NCI-H2196 (cell line): Measurements from ENCODE around the gene NEK7.
A peak's percentile ranks its signal among the peaks of the same experiment; 100 is the strongest.

ENCODE experiments used
- DNase-seq: peaks from one replicate; lab custom pipeline; 2025; ENCODE audit not compliant: unreplicated experiment; lab: John Stamatoyannopoulos, UW

NEK7 gene

GRCh38 chr1:198141668-198142351 lies 15.0 kb upstream of the NEK7 start:
- no peak for DNase-seq

DNA sequence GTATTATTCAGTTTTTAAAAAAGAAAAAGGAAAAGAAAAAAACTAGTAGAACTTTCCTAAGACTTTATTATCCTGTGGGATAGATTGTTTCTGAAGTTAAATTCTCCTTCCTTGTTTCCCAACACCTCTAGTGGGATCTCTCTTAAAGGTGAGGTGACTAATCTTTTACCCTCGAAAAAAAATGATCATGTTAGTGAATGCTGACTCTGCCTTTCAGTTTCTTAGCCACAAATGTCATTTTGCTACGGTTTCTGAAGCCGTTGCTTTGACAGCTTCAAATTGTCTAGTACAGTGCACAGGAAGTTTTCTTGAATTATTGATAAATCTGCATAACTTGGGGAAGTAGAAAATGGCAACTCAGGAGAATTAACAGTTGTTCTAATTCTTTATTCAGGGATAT lies 13.0 kb upstream of the NEK7 start:
- DNase-seq = no peak

GRCh38 chr1:198147216-198147615 lies 9.6 kb upstream of the NEK7 start:
- no peak for DNase-seq

DNA sequence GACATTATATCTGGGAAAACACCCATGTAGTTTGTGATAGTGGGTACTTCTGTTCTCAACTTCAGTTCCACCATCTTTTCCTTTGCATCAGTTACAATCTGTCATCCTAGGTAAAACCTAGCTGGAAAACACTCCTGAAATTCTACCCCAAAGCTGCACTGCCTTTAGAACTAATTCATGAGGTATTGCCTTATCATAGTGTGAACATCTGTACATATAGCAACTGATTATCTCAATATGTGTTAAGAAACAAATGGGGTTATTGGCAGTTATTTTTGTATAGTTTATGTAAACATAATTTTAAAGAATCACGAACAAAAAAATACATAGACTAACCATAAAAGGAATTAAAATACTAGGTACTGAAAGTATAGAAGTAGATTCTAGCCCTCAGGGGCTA lies 6.4 kb upstream of the NEK7 start:
- DNase-seq = no peak

DNA sequence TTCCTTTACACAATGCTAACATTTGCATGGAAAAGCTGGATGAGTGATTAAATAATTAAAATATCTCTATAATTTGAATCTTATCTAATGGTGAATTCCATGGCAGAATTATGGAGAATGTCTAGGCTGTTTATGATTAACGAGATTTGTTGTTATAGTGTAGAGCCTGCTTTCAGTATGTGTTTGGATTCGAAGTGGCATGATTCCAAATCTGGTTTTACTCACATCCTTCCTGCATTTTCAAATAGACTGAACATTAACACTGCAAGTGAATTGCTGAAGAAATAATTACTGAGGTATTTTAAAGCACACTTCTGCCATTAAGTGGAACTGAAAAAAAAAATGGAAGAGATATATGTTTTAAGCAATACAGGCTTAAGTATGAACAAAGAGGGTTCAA lies 5.1 kb upstream of the NEK7 start:
- no peak for DNase-seq

DNA sequence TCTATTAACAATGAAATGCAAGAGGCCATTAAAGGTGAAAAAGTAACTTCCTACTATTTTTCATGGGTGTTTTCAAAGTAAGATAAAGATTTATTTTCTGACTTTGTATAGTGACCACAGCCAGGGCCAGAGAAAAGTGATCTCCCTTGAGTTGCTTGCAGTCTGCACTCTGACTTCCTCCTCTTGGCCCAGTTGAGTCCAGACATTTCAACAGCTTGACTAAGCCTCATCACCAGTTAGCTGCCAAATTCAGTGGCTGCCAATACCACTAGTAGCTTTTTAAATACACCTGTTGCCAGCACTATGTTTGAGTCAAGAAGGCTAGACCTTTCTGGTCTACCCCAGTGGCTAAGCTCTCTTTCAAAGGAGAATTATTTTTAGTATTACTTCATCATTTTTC lies 3.7 kb upstream of the NEK7 start:
- peak; percentile 48 for DNase-seq

- DNase-seq = no peak
Measured at GRCh38 chr1:198153804-198154203, 3.0 kb upstream of the NEK7 start.

- DNase-seq = no peak
Measured at GRCh38 chr1:198155253-198155652, 1.5 kb upstream of the NEK7 start.

- peak; percentile 35 for DNase-seq
Measured at GRCh38 chr1:198156111-198156744, 570 bp upstream of the NEK7 start.

DNA sequence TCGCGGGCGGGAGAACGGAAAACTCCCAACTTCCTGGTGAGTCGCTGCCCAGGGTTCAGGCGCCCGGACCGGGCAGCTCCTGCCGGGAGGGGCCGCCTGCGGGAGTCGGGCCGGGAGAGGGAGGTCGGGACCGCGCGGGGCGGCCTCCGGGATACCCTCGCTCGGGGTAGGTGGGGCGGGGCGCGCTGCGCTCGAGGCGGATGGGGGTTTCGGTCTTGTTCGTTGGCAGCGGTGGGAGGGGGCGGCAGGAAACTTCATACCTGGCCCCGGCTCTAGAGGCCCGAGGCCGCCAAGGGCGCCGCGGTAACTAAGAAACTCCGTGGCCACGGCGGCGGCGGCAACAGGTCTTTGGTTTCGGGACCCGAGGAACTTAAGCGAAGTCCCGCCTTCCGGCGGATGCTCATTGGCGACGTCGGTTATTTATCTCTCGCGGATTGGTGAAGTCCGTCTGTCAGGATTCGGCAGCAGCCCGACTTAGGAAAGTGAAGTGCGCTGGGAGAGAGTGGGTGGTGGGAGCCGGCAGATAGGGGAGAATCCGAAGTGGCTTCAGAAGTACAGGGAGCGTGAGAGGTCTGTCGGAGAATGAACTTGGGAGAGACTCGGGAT lies 546 bp downstream of the NEK7 start:
- DNase-seq = peak; percentile 88

DNA sequence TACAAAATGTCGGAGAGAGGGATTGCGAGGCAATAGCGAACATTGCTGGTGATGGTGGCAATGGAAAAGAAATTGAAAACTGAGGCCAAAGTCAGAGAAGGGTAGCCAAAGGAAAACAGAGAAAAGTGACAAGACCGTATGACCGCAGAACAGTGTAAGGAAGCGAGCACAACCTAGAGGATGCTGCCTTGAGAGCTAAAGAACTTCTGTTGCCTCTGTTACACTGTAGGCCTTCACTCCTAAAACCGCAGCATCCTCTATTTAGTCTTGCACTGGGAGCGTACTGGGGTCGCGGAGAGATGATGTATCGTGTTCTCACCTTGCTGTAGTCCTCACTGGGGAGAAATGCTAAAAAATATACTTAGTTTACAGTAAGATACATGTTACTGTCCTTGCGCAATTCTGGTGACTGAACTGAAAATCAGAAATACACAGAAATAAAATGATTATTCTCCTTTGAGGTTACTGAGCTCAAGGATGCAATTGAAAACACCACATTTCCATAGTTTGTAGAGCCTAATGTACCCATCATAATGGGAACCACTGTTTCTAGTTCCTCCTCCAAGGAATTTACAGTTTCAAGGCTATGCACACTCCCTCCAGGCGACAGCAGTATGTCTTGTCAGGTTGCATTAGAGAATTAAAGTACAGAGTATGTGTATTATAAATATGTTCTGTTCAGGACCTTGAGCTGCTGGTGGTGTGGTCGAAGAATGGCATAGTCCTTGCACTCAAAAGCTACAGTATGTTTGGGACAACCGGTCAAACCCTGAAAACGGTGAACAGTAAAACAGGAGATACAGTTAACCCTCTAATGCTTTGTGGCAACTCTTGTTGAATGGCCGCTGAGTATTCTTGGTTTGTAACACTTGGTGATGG lies 1.3 kb downstream of the NEK7 start:
- no peak for DNase-seq

GRCh38 chr1:198158735-198159589 lies 2.2 kb downstream of the NEK7 start:
- peak; percentile 88 for DNase-seq

DNA sequence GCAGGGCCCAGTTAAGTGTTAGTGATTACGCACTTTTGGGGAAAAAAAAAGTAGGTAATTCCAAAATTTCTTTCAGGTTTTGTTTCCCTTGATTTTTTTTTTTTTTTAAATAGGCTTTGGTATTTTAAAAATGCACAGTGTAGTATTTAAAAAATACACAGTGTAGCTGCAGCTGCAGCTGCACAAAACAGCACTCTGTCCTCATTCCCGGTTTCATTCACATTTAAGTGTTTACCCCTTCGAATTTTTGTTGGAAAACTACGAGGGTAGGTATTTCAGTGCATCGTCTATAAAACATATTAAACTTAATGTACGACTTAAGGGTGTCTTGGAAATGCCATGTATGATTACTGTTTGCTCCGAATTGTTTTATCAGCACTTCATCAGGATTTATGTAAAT lies 3.4 kb downstream of the NEK7 start:
- DNase-seq = no peak

- no peak for DNase-seq
Measured at GRCh38 chr1:198160946-198161614, 4.3 kb downstream of the NEK7 start.

DNA sequence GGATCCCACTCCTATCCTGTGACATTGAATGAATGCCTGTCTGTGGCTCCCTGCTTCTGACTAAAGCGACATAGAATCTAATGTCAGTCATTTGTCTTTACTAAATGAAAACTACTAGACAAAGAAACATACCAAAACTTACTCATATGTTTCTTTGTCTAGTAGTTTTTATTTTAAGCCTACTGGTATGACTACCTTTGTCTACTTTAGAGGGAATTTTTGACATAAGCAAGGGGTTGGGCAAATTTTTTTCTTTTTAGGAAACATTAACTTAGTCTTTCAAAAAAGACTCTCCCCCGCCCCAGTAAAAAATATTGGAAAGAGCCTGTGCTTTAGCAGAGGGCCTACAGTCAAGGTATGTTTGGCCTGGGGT lies 4.9 kb downstream of the NEK7 start:
- DNase-seq = no peak

DNA sequence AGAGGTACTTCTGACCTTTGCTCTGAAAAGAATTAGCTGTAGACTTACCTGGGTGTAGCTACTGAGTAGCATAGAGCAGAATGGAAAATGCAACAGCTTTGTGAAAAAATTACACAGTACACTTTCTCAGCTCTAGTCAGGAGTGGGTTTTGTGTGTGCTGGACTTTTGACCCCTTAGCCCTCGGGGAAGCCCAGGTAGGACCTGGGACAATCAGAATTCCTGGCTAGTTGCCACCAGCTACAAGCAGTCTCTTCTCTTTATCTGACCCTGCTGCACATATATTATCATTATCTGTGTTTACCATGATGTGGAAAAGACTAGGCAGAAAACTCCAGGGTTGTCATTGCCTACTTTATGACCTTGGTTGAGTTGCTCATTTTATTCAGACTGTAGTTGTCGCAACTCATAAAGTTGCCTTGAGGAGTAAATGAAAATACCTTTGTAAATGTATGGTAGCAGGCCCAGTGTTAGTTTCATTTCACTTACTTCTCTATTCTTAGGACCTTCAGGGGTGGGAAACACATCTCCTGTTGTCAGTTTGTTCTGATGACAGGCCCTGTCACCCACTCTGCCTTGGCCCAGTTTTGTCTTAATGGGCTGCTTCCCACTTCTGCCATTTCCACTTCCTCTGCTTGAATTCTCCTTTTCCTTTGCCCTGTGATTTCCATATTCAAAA lies 5.4 kb downstream of the NEK7 start:
- no peak for DNase-seq

GRCh38 chr1:198165927-198166647 lies 9.3 kb downstream of the NEK7 start:
- DNase-seq = no peak

- DNase-seq = no peak
Measured at GRCh38 chr1:198166900-198167299, 10.1 kb downstream of the NEK7 start.

GRCh38 chr1:198167436-198167934 lies 10.7 kb downstream of the NEK7 start:
- DNase-seq = no peak
